Stimulated activated CD8-positive, alpha-beta memory T cell treated with anti-CD3 and anti-CD28 coated beads, Interleukin-4, amount 100 ng/mL, for 4 hours (primary cell): ENCODE data around the gene NUMA1.

Experiments used
- DNase-seq, 2 donors: peaks; one replicate each; pipeline ENCODE4 v3.0.0-alpha.2; 2020; ENCODE audit warnings: low read depth in 2 of 2, low spot score in 1 of 2

Gene NUMA1

DNA sequence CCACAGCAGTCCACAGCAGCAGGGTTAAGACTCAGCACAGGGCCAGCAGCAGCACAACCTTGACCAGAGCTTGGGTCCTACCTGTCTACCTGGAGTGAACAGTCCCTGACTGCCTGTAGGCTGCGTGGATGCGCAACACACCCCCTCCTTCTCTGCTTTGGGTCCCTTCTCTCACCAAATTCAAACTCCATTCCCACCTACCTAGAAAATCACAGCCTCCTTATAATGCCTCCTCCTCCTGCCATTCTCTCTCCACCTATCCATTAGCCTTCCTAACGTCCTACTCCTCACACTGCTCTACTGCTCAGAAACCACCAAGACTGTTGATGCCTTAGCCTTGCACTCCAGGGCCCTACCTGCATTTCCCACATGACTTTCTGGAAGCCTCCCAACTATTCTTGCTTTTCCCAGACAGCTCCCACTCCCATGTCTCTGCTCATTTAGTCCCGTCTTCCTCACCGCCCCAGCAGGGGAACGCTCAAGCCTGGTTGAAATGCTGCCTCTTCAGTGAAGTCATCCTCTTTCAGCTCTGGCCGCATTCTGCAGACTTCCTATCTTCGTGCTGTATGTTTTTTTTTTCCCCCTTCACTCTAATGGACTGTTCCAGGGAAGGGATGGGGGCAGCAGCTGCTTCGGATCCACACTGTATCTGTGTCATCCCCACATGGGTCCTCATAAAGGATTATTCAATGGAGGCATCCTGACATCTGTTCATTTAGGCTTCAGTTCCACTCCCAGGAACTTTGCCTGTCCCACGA is 78.3 kb downstream of the NUMA1 start:
- no peak for DNase-seq

GRCh38 chr11:72001285-72001684 is 79.1 kb downstream of the NUMA1 start:
- no peak for DNase-seq

DNA sequence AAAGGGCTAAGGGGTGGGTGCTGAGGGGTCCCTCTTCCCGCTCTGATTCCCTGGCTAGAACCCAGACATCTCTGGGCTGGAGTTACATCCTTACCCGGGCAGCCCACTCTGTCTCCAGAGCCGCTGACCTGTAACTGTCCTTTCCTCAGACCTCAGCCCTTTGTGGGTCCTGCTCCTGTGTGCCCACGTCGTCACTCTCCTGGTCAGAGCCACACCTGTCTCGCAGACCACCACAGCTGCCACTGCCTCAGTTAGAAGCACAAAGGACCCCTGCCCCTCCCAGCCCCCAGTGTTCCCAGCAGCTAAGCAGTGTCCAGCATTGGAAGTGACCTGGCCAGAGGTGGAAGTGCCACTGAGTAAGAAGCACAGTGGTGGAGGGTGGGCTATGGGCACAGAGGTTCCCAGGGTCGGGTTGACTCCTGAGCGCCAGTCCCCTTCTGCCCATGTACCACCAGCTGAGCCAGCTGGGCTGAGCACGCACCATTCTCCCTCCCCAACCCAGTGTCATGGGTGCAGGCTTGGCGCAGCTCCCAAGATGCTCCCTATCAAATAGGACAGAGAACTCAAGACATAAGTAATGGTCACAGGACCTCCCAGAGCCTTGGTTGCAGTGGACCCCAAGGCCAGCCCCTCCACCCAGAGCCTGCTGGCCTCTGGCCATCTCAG is 80.0 kb downstream of the NUMA1 start:
- no peak for DNase-seq

- DNase-seq = no peak
These were observed 80.5 kb downstream of the NUMA1 start for GRCh38 chr11:71999798-72000197.

GRCh38 chr11:71999362-71999761 is 81.0 kb downstream of the NUMA1 start:
- no peak for DNase-seq

DNA sequence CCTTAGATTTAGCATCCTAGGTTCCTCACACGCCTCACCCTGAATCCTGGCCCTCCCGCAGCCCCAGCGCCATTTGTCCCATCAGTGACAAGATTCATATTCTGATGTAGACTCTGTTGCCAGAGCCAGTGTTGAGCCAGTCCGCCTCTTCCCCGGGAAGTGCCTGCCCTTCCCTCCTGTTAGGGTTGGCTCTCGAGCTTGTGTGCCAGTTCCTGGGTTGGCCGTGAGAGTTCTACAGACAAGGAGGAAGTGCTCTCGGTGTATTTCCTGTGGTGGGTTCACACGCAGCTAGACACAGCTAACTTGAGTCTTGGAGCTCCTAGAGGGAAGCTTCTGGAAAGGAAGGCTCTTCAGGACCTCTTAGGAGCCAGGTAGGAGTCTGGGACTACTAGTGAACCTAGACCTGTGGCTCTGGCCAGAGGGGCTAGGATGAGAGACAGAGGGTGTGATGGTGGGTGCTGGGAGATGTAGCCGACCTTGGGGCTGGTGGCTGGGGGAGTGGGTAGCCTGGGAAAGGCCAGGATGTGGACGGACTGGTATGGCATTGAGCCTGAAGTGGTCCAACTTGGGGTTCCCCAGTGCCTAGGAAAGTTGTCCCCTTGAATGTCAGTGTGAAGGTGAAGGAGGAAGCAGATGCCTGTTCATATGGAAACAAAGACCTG is 81.6 kb downstream of the NUMA1 start, which contains the start of gene IL18BP:
Gene IL18BP, plus strand, starts transcription at position 261 of the 662 bp plus-strand sequence. CDS start 1,076 bp downstream, outside the sequence.
- DNase-seq = no peak

DNA sequence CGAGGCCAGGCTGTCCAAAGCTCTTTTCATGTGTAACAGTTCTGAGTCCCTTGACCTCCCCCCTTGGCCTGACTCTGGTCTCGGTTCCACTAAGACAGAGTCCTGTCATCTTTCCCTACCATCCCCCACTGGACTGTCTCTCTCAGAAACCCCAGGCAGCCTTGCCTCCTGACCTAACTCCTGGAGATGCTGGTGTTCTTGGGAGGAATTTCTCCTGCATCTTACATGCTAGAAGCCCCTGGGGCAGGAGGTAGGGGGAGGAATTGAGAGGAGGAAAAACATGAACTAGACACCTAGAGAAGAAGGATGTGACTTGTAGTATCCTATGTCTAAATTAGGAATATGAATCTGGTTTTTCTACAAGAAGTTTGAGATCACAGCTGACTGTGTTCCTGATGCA is 82.3 kb downstream of the NUMA1 start:
- DNase-seq = no peak

DNA sequence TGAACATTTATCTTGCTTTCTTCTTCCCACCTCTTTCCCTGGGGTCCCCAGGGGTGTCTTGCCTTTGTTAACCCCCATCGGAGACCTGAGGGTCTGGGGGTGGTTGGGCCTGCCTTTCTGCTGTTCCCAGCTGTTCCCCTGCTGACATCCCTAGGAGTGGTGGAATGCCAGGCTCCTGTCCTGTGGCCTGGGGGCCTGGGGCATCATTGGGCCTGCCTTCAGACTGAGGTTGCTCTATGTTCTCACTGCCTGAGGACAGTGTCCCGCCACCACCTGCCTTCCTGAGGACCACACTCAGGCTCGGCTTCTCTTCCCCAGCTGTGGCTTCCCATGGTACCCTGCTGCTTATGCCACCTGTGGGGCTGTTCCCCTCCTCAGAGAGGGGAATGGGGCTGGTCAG is 82.7 kb downstream of the NUMA1 start:
- DNase-seq = no peak

GRCh38 chr11:71996946-71997345 is 83.4 kb downstream of the NUMA1 start:
- no peak for DNase-seq

- DNase-seq = no peak
These were observed 83.8 kb downstream of the NUMA1 start for GRCh38 chr11:71996517-71996916.

DNA sequence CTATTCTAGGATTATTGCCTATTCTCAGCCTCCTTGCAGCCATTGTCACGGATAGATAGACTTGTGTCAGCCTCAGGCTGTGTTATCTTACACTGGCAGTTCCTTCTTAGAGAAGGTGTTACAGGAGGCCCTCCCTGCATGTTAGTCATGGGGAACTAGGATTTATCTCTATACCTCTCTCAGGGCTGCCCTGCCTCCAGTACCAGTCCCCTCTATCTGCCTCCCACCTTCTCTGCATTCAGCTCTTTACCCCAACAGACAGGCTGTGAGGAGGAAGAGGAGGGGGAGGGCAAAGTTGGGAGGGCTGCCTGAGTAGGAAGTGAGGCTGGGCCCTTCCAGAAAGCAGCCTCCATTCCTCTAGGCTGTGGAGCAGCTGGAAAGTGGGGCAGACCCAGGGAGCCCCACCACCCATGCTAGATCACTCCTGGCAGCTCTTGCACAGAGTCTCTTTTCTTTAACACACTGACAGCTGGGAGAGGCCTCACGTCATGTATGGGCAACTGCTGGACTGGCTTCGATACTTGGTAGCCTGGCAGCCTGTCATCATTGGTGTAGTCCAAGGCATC is 84.5 kb downstream of the NUMA1 start:
- DNase-seq = no peak

GRCh38 chr11:71994786-71995185 is 85.6 kb downstream of the NUMA1 start:
- DNase-seq = no peak

DNA sequence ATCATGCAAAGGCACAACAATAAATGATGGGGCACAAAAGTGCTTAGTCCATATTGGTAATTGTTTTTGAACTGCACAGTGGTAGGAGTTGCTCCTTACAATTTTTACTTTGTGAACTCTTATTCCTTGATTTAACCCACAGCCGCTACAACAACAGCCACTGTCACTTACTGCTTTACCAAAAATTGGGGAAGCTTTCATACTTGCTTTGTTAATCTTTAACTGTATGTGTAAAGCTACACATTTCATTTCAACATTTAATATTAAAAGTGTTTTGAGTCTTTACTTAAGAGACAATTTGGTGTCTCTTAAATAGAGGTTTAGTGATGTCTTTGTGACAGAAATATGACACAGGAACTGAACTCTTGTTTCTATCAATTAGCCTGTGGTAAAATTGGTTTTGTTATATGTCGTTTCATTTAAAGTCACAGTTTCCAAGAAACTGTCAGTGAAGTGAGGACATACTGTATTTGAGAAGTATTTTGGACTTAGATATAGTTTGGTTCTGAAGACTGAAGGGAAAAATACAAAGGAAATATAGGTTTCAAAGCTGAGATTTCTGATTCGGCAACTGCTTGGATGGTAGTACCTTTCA is 88.1 kb downstream of the NUMA1 start:
- no peak for DNase-seq

DNA sequence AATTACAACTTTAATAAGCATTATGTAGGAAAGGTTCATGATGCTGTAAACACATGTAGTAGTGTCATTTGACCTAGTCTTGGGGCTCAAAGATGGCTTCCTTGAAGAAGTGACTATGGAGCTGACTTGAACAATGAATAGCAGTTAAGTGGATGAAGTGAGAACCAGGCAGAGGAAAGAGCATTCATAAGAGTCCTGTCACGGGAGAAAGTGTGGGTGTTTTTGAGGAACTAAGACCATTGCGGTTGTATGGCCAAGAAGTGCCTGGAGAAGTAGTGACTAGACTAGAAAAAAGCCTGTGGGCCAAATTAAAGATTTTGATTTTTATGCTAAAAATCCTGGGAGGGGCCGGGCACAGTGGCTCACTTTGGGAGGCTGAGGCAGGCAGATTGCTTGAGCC is 88.8 kb downstream of the NUMA1 start:
- no peak for DNase-seq

- no peak for DNase-seq
These were observed 89.6 kb downstream of the NUMA1 start for GRCh38 chr11:71990701-71991100.

DNA sequence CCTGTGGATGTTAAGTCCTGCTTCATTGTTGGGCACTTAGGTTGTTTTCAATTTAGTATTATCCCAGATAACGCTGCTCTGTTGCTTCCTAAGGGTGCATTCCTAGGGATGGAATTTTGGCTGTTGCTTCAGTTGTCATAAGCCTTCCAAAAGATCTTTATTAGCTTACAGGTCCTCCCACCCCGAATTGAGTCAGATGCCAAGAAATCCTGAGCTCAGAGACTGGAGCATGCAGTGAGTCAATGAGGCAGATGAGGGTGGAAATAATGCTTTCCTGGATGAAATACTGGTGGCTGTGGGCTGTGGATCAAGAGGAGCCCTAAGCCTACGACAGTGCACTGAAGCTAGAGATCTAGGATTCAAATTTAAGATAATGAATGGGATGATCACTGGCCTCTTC is 92.3 kb downstream of the NUMA1 start:
- DNase-seq = no peak

DNA sequence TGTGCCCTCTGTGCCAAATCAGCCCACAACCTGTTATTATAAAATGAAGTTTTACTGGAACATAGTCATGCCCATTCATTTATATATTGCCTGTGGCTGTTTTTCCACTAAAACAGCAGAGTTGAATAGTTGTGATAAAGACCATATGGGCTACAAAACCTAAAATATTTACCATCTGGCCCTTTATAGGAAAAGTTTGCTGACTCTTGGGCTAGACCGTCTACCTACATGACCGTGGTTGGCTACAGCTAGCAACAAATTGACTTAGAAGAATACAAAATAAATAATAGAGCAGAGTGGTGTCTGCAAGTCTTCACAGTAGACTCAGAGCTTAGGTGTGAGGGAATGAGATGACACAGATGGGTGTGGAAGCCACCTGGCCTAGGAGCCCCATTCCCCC is 92.8 kb downstream of the NUMA1 start:
- DNase-seq = no peak

DNA sequence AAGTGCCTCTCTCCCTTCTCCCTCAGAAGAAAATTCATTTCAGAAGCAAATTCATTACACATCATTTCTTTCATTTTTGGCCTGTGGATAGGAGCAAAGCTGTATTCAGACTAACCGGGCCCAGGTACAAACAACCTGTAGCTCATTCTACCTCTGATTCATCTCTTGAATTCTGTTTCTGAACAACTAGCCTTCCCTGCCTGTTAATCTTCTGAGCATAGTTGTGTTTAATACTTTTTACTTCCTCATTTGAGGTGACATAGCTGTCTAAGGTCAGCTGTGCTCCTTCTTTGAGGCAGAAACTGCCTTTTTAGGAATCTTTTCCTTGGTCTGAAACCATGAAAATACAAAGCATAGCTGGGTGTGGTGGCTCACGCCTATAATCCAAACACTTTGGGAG is 94.2 kb downstream of the NUMA1 start:
- DNase-seq = no peak

- DNase-seq = no peak
These were observed 100.7 kb downstream of the NUMA1 start for GRCh38 chr11:71979602-71980001.

GRCh38 chr11:71979094-71979493 is 101.2 kb downstream of the NUMA1 start:
- DNase-seq = no peak

- peak in 1 of 2 donors; percentile 14 for DNase-seq
These were observed 102.5 kb downstream of the NUMA1 start for GRCh38 chr11:71977743-71978418.
